ENCODE results near the gene GALNT14. TPM values are rescaled to one million over a fixed set of nuclear protein-coding genes. Genes with fewer than 3 reads are reported as not detected.

The GALNT14 gene
- total and polyA plus RNA-seq, 10 of the 15 experiments (the other 5 are each of a cell fraction or from before 2014, with no cell fraction given), result 3.7 to 17.8 (median 6.0) TPM

- SMC1A ChIA-PET (ENCODE audit: uncharacterized antibody, unreplicated experiment), result no interaction called here
- WGBS (ENCODE audit: insufficient coverage, insufficient replicate concordance, low lambda C conversion rate, missing lambda C conversion rate), result 31% methylated on average over 5 of the region's 5 CpGs
- in situ Hi-C loops (cut with MboI), result no loop called here
These were observed 110.7 kb downstream of the GALNT14 start for GRCh38 chr2:31027549-31027948.

More at GRCh38 chr2:31027549-31027948, 110.7 kb downstream of the GALNT14 start:
- no peak for DNase-seq (ENCODE audit: low read depth, low spot score)
- Histone ChIP-seq H3K27me3 (replicated peaks in 1 of 2; ENCODE audit: control insufficient read depth in 2 of 2, insufficient read depth in 2 of 2, low read length in 1 of 2) (no peaks in the 10 kb centered on the region; a peak in 1 of 4 replicates), H4K20me1 (ENCODE audit: control insufficient read depth, insufficient read depth) (no peaks in the 10 kb centered on the region), H3K4me2 (ENCODE audit: control insufficient read depth, insufficient read depth) (no peak overlapping the region), H3K9me3 (replicated peaks; ENCODE audit: control insufficient read depth, insufficient read depth, low read length) (no peaks in the 10 kb centered on the region; the same call in 1 of the 3 replicates), H2AFZ (ENCODE audit: control insufficient read depth, low read depth, low read length) (no peak overlapping the region), H3K36me3 (ENCODE audit: control insufficient read depth in 2 of 2, insufficient read depth in 2 of 2, low read length in 1 of 2) (no peaks in the 10 kb centered on the region), H3K4me3 (no peak overlapping the region), H3K9ac (ENCODE audit: control insufficient read depth, insufficient read depth, low read length) (no peak overlapping the region), H3K79me2 (ENCODE audit: control insufficient read depth, insufficient read depth, low read length) (no peaks in the 10 kb centered on the region), H3K27ac (ENCODE audit: control insufficient read depth, insufficient read depth) (no peak overlapping the region), H3K4me1 (ENCODE audit: control insufficient read depth, insufficient read depth, low read length) (peaks cover 6% of the 10 kb centered on the region)
- FAIRE-seq, result no peak
- CTCF ChIA-PET, result no interaction called here
- ATAC-seq, result no peak
- RAD21 ChIA-PET (ENCODE audit: unreplicated experiment), result no interaction called here
- TF ChIP-seq IRF5 (IDR thresholded peaks at IDR 0.05; ENCODE audit: borderline replicate concordance) (no peak), MYC (IDR thresholded peaks at IDR 0.05; ENCODE audit: insufficient read depth, insufficient read length, insufficient replicate concordance, low read length, severe bottlenecking) (no peak), NR2C2 (IDR thresholded peaks at IDR 0.05; ENCODE audit: borderline replicate concordance, control insufficient read depth, insufficient read length, low read depth) (no peak), NFIC (IDR thresholded peaks at IDR 0.05; ENCODE audit: low read depth, low read length) (no peak), CEBPZ (IDR thresholded peaks at IDR 0.05; ENCODE audit: low read depth, low read length) (no peak), SRF (IDR thresholded peaks at IDR 0.05; ENCODE audit: low read depth in 2 of 2, low read length in 2 of 2) (no peak), RELA (IDR thresholded peaks at IDR 0.05; ENCODE audit: borderline replicate concordance, partially characterized antibody) (no peak), ZSCAN29 (IDR thresholded peaks at IDR 0.05) (no peak), KAT2A (conservative IDR thresholded peaks at IDR 0.05; ENCODE audit: control insufficient read depth, low read depth, low read length) (no peak), ELK1 (IDR thresholded peaks at IDR 0.05; ENCODE audit: low read depth, low read length) (no peak), REST (IDR thresholded peaks at IDR 0.05; ENCODE audit: low read depth, low read length) (no peak), SP1 (IDR thresholded peaks at IDR 0.05; ENCODE audit: low read depth, low read length) (no peak), ESRRA (IDR thresholded peaks at IDR 0.05; ENCODE audit: low read length) (no peak)
- intact Hi-C loops (cut with micrococcal nuclease; ENCODE audit: unreplicated experiment), result no loop called here
- BruUV-seq (replicated peaks), result no TSS peak
- POLR2A ChIA-PET, result no interaction called here
